GM10266 (cell line): Measurements from ENCODE around the gene CDKAL1.

Source experiments
- DNase-seq: peaks from one replicate; pipeline ENCODE4 v3.0.0; 2012; ENCODE audit errors: extremely low spot score
- CTCF ChIP-seq: IDR thresholded peaks from 2 replicates; pipeline ENCODE4 v1.5.1; 2012; ENCODE audit warnings: mild to moderate bottlenecking, low read depth; ENCODE audit not compliant: control insufficient read depth, insufficient read depth; ENCODE audit errors: missing control alignments

Gene CDKAL1

GRCh38 chr6:20946890-20947289, 412.6 kb downstream of the CDKAL1 start:
- no peak for DNase-seq
- TF ChIP-seq CTCF: no peak

GRCh38 chr6:20947977-20948376, 413.7 kb downstream of the CDKAL1 start:
- TF ChIP-seq CTCF: no peak

GRCh38 chr6:20948556-20948955, 414.3 kb downstream of the CDKAL1 start:
- no peak for TF ChIP-seq CTCF
- no peak for DNase-seq

More at GRCh38 chr6:20947977-20948376, 413.7 kb downstream of the CDKAL1 start:
- DNase-seq: no peak

GRCh38 chr6:20949138-20949537, 414.9 kb downstream of the CDKAL1 start:
- no peak for TF ChIP-seq CTCF
- DNase-seq: no peak

GRCh38 chr6:20952699-20953474, 418.6 kb downstream of the CDKAL1 start:
- DNase-seq: no peak
- no peak for TF ChIP-seq CTCF

- DNase-seq: no peak
- no peak for TF ChIP-seq CTCF
These were observed 420.1 kb downstream of the CDKAL1 start for GRCh38 chr6:20954315-20954714.

GRCh38 chr6:20955131-20955530, 420.9 kb downstream of the CDKAL1 start:
- no peak for TF ChIP-seq CTCF

More at GRCh38 chr6:20955131-20955530, 420.9 kb downstream of the CDKAL1 start:
- no peak for DNase-seq
